HG03469 (cell line): ENCODE results near the gene POMGNT2.
"Not testable (repeated sequence)": the region's sequence is repeated elsewhere in the genome, so short reads cannot be mapped to it uniquely, and the experiment has no call there.

ENCODE experiments used
- ATAC-seq: cut with Tn5 transposase; IDR thresholded peaks from one replicate; pipeline ENCODE4 v1.9.1; 2021; ENCODE audit warnings: mild to moderate bottlenecking, moderate library complexity, moderate number of reproducible peaks; ENCODE audit not compliant: unreplicated experiment

Gene POMGNT2

DNA sequence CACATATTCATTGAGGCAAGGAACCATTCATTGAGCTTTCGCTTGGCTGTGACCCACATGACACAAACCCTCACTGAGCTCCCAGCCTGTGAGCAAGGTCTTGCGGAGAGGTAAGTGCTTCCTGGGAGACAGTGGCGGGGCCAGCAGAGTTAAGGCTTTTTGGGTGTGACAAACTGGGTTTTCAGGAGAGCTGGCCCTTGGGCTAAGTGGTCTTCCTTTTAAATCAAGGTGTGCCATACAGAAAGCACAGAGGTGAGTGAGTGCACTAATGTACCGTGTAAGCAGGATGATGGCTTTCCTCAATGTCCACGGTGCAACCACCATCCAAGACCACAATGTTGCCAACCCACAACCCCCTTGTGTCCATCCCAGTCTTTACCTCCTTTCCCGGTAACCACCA lies 28.6 kb downstream of the POMGNT2 start:
- ATAC-seq, result no peak

DNA sequence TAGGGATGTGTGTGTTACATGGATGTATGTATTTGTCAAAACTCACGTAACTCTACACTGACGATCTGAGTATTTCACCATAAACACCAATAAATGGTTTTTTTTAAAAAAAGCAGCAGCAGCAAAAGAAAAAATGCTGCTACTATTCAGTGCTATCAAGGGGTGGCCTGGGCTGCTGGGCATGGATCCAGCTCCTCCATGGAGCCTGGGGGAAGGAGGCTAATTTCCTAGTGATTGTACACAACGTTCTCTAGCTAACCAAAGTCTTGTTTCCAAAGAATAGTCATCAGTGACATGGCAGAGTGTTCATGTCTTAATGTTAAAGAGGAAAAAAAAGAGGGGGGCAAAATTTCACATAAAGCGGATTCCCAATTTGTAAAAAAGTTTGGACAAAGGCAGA lies 29.0 kb downstream of the POMGNT2 start:
- no peak for ATAC-seq

DNA sequence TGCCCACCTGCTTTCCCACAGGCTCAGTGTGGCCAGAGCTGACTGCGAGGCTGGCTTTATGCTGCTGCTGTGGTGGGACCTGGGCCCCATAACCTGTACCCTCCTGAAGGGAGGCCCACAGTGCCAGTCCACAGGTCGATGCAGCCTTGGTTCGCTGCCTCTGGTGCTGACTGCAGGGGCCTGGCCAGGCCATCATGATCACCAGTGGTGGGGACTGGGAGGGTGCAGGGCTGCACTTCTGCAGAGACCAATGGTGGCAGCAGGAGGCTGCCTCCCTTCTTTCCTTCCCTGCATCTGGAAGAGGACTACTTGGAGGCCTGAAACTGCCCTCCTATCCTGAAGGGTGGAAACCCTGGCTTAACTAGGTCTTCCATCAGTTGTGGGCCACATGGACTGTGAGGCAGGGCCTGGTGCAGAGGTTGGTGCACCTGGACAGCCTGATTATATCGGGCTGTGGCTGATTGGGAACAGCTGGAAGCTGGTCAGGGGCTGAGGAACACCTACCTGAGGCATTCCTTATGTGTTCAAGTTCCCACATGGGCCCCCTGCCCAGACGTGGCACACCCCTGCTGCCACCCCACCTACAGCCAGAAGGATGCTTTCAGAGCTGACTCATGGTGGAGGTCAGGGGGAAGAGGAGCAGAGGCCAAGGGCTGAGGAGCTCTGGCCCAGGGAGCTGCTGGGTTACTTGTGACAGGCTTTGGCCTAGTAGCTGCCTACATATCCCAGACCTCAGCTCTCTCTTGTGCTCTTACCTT lies 29.8 kb downstream of the POMGNT2 start:
- ATAC-seq, result no peak

DNA sequence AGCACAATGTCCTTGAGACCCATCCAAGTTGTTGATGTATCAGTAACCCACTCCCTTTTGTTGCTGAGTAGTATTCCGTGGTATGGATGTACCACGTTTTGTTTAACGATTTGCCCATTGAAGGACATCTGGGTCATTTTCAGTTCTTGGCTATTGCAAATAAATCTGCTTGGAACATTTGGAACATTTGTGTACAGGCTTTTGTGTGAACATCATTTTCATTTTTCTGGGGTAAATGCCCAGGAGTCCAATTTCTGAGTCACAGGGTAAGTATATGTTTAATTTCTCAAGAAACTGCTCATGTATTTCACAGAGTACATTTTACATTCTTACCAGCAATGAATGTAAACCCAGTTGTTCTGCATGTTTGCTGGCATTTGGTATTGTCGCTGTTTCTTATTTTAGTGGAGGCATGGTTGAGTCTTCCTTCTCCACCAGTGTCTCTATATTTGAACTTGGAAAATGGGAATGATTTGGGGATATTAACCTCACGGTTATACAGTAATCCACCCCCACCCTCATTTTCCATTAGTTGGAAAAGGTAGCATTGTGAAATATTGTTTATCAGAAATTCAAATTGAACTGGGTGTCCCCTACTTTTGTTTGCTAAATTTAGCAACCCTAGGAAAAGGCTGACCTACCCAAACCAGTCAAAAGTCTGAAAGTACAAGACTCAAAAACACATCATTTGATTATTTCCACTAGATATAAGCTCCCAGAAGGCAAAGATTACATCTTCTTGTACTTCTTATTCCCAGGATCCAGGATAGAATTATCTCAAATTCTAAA lies 30.8 kb downstream of the POMGNT2 start:
- ATAC-seq, result no peak

DNA sequence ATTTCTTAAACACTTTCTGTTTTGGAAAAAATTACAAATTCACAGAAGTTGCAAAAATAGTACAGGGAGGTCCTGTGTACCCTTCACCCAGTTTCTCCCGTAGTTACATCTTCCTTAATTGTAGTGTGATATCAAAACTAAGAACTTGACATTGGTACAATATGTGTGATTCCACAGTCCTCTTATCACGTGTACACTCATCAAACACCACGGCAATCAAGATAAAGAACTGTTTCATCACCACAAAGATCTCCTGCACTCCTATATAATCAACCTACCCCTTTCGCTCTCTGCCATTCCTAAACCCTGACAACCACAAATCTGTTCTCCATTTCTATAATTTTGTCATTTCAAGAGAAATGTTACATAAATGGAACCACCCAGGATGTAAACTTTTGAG lies 31.4 kb downstream of the POMGNT2 start:
- no peak for ATAC-seq

DNA sequence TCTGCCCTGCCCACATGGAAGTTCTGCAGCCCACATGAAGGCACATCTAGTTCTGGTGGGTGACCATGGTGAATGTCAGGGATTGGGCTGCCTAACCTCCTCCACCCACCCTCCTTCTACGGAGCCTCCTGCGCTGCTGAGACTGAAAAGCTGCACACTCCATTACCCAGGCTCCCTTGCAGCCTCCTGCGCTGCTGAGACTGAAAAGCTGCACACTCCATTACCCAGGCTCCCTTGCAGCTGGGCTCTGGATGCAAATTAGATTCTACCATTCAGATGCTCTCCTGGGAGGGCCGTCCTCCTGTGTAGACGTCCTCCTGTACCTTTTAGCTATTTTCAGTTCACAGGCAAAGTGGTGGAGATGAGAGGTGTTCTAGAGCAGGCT lies 32.1 kb downstream of the POMGNT2 start:
- no peak for ATAC-seq

DNA sequence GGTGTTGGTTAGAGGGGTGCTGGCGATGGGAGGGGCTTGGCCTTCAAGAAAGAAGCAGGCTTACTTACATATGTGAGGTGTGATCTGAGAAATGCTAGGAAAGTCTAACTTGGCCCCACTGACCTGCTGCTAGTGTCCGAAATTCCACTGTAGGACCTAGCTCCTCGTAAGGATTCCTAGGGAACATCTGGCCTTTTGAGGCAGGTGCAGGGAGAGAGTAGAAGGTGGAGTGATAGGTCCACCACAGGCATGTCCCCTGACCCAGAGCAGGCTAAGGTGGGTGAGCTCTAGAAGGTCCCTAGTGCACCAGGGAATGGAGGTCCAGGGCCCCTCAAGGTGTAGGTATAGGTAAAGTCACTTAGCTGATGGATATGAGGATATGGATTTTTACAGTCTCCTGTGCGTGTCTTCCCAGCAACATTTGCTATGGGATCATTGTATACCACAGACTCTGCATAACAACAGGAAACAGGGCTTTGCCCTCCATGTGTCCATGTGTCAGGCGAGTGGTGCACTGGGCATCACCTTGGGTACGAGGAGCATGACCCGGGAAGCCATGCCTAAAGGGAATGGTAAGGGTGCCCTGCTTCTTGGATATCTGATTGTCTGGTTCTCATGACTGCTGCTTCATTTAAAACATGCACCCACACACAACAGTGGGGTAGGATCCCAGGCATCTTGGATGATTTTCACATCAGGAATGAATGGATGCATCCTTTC lies 32.6 kb downstream of the POMGNT2 start:
- ATAC-seq, result no peak

DNA sequence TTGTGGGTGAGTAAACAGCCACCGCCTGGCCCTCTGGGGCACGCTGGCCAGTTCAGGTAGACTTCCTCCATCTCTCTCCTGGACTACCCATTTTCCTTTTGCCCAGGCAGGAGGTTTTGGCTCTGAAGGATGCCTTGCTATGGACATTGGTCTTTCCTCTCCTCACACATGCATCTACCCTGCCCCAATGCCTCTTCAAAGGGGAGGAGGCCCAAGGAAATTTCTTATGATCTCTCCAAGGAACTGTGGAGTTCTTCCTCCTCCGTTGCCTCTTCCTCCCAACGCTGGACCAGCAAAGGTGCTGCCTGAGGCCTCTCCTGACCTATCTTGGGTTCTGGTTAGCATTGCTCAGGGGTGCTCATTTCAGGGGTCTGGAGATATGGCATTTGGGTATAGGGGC lies 33.5 kb downstream of the POMGNT2 start:
- no peak for ATAC-seq

DNA sequence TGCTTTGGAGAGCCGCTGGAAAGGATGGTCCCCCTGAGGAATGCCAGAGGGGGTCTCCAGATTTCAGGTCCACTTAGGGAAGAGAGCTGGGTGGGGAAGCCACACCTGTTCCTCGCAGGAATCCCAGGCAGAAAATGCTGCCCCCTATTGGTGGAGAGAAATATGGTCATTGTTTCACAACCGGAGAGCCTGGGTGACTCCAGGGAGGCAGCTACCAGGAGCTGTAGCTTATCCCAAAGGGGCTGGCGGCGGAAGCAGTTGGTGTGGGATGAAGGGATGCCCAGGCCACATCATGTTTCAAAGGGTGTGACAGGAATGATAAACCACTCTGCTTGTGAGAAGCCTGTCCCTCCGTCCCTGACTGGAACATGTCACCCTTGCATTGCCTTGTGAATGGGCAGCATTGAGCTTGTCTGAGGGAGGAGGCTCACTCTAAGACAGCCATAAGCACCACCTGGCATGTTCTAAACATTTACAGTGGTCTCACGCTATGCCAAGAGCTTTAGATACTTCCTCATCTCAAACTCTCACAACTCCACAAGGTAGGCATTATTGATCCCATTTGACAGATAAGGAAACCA lies 34.5 kb downstream of the POMGNT2 start:
- no peak for ATAC-seq

DNA sequence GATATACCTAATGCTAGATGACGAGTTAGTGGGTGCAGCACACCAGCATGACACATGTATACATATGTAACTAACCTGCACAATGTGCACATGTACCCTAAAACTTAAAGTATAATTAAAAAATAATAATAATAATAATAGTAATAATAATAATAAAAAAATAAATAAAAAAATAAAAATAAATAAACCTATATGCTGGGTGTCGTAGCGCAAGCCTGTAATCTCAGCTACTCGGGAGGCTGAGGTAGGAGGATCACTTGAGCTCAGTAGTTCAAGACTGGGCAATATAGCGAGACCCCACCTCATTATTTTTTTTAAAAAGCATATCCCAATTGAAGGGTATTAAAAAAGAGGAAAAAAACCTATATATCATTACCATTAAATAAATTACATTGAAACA lies 35.2 kb downstream of the POMGNT2 start:
- ATAC-seq, result not testable (repeated sequence)

DNA sequence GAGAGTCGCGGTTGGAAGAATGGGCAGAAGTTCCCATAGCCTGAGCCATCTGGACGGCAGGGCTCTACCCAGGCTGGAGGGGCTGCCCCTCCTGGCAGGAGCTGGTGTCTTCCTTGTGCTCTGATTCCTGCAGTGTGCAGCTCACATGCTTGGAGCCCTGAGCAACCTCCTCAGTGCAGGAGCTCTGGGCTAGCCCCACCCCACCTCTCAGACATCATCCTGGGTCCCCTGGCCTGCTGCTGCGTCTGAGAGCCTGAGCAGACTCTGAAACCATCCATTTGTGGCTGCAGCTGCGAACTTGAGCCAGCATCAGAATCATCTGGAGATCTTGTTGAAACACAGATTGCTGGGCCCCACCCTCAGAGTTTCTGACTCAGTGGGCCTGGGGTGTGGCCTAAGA lies 42.8 kb downstream of the POMGNT2 start:
- ATAC-seq, result no peak

DNA sequence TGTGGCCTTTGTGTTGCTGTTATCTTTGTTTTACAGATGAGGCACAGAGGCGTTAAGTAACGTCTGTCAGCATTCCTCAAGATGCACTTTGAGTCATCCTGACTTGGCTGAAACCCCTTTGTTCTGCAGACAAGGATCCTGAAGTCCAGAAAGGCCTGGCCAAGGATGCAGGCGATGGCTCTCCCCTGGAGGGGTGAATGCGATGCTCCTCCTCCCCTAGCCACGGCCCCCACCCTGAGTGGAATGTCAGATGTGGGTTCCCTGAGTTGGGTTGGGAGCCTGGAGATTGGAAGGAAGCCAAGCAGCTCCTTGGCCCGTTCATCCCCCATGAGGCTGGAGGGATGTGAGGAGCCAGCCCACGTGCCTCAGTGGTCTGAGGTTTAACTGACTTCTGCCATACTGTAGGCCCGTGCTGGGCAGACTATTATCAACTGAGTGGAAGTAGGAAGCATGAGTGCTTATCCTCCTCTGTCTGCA lies 43.3 kb downstream of the POMGNT2 start:
- no peak for ATAC-seq

DNA sequence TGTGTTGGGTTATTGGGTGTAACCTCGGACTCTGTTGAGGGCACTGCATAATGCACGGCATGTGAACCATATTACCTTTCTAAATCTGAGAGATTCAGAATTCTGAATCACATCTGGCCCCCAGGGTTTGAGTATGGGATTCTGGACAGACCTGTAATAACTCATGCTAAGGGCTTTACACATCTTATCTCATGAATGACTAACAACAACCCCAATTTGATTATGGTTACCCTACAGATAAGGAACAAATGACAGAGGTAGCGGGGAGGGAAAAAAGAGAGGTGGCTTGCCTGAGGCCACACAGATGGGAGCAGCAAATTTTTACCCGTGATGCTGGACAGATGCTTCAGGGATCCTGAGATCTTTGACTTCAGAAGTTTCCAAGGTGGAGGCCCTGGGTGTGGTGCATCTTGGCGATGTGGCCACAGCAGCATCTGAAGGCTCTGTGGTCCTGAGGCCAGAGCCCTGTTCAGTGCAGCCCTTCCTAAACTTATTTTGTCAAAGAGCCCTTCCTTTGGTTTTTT lies 43.8 kb downstream of the POMGNT2 start:
- ATAC-seq, result no peak

DNA sequence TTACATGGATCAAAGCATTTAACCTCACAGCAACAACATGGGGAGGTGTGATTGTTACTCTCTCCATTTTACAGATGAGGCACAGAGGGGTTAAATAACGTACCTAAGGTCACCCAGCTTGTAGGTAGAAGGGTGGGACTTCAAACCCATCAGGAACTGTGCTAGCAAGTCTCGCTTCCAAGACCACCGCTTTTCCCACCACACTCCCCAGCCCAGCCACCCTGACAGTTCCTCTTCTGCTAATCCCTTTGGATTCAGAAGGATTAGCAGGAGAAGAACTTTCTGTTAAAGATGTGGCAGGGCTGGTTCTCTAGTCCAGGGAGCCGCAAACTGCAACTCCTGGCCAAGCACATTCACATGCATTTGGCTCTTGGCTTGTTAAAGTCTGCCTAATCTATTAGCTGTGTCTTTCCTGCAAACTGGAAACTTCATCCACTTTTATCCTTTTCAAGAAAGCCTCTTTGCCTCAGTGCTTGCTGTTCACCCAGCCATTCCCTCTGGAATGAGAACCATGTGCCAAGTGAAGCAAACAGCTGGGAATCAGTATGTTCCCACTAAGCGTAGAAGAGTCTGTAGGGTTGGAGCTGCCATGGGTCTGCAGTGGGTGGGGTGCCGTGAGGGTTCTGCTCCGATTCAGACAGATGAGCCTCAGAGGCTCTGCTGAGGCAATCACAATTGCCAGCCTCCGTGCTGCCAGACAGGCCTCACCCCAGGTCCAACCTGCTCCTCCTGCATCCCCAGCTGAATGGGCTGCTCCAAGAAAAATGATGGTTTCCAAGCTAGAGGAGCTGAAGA lies 44.6 kb downstream of the POMGNT2 start:
- ATAC-seq, result no peak

DNA sequence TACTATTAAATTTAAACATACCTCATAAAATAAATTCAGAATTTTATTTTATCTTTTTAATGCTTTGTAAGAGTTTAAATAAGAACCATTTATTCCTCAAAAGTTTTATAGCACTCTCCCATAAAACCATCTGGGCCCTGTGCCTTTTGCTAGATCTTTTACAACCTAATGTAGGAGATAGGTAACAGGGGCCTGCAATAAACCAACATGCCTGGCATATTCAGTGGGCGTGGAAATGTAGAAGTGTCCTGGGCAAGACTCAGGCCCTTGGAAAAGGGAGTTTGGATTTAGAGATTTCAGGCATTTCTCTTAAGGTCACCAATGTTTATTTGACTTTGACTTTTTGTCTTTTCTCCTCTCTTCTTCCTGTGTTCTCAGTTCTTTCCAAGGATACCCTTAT lies 46.4 kb downstream of the POMGNT2 start:
- ATAC-seq, result no peak

DNA sequence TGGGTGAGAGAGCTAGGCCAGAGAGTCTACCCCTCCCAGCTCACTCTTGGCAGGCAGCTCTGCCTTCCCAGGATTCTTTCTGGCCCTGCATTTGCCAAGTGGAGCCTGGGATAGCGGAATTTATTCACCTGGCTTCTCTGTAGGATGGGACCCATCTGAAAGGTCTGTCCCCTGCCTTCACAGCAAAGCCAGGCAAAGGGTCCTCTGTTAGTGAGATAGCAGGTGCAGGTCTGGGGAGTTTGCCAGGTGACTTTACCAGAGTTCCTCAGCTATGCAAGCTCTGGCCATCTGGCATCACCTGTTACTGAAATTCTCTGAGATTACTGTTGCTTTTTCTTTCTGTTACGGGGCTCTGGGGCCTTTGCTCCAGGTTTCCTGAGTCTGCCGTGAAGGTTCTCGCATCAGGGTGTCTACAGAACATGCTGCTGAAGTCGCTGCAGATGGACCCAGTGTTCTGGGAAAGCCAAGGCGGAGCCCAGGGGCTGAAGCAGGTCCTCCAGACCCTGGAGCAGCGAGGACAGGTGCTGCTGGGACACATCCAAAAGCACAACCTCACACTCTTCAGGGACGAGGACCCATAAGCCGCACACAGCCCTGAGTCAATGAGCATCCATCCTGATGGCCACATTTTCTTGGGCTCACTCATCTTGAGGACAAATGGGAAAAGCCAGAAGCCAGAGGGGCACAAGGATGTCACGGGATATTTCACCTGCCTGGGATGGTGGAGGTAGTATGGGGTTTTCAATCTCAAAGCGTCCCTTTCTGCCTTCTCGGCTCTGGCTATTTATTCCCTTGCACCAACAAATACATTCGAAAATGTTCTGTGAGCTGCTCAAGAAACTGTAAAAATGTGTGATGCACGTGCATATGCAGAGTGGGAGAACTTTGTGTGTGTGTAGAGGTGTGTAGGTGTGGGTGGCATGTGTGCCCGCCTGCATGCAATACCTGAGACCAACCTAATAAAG lies 49.8 kb downstream of the POMGNT2 start:
- ATAC-seq, result no peak

DNA sequence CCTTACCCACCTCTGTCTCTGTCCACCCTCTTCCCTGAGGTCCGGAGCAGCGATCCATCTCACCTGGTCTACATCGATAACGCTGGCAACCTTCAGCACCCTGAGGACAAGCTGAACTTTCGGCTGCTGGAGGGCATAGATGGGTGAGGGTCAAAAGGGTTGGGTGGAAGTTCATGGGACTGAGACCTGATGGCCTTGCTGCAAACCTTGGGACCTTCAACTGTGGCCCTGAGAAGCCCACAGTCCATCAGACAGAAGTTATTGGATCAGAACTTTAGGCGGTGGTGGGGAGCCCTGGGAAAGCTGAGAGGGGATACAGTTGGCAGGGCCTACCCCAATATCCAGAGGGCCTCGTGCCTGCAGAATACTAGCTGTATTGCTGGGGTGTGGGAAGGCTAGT lies 50.5 kb downstream of the POMGNT2 start:
- ATAC-seq, result no peak

DNA sequence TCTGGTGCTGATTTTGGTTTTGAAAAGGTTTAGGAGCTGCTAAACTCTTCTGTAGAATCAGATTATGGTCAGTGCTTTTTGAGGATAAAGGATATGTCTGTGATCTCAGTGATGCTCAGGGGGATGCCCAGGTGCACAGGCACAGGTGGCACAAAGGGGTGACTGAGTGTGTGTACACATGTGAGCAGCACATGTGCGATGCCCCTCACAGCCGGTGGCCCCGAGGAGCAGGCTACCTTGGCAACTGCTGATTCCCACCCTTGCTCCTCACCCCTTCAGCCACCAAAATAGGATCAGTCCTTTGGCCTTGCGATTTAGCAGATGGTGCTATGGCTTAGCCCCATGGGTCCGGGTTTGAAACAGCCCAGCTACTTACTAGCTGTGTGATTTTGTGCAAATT lies 51.1 kb downstream of the POMGNT2 start:
- ATAC-seq, result no peak

DNA sequence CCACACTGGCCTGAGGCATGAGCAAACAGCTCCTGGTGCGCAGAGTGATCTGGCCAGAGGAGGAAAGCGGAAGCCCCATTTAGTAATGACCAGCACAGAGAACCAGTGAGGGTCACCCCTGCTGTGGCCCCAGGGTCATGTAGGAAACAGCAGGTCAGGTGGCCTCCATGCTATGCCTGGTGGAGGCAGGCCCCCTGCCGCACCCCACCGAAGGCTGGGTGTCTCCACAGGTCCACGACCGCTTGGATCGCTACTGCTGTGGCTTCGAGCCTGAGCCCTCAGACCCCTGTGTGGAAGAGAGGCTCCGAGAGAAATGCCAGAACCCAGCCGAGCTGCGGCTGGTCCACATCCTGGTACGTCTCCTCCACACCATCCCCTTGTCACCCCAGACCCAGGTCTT lies 52.6 kb downstream of the POMGNT2 start:
- ATAC-seq, result no peak
